HepG2 (cell line): Measurements from ENCODE around the gene PCSK7. TPM values are rescaled to one million over a fixed set of nuclear protein-coding genes. Genes with fewer than 3 reads are reported as not detected.

Experiments
- ATAC-seq: fragments of 200-7000 bp; cut with Tn5 transposase; 3 replicates; pipeline ENCODE4 v1.9.1; 2020; ENCODE audit warnings: mild to moderate bottlenecking, moderate library complexity
- Bru-seq: library from RNA; stranded (reverse); fragments of 400-500 nt; gene quantifications from one replicate; lab custom pipeline; 2021; lab: Mats Ljungman, UMichigan
- BruChase-seq, 2 experiments: library from RNA; stranded (reverse); fragments of 400-500 nt; gene quantifications; one replicate each; lab custom pipeline; 2021; lab: Mats Ljungman, UMichigan
- BruUV-seq: library from RNA; stranded (reverse); fragments of 400-500 nt; replicated peaks from 2 replicates; lab custom pipeline; 2021; lab: Mats Ljungman, UMichigan
- CTCF ChIA-PET: fragments of 300-600 bp; formaldehyde crosslinking; extraction: SDS; loops from one replicate; lab custom pipeline; 2021; ENCODE audit warnings: low total read pairs, inconsistent platforms, low intra/inter-chr PET ratio; lab: Yijun Ruan, JAX
- POLR2A ChIA-PET: fragments of 350-600 bp; sonication (Branson Sonifier 250); formaldehyde crosslinking; loops from one replicate; lab custom pipeline; 2020; ENCODE audit warnings: antibody characterized with exemption, inconsistent platforms; lab: Yijun Ruan, JAX
- DNase-seq: peaks from one replicate; pipeline ENCODE4 v3.0.0-alpha.2; 2015; ENCODE audit warnings: low spot score
- FAIRE-seq: peaks from 3 replicates; lab custom pipeline; 2011; peaks lifted over from hg19 to GRCh38; lab: Jason Lieb, UNC
- H2AFZ ChIP-seq: one replicate; pipeline ENCODE4 v1.6.1; 2011; ENCODE audit warnings: low read length, inconsistent platforms
- H3K27ac ChIP-seq: fragments of 300-600 bp; 3 replicates; pipeline ENCODE4 v1.8.0; 2011; ENCODE audit warnings: mixed run types, mild to moderate bottlenecking, mixed read lengths, low read length, inconsistent platforms; ENCODE audit not compliant: insufficient read depth; ENCODE audit errors: extremely low read length
- H3K27me3 ChIP-seq, 2 experiments: fragments of 200-600 bp in 1 of 2; 2 replicates in 1 of 2; 3 replicates in 1 of 2; pipeline versions ENCODE4 v1.6.0 to v1.8.0; 2011; ENCODE audit warnings: low read length in 2 of 2, mild to moderate bottlenecking in 2 of 2, moderate library complexity in 2 of 2, inconsistent platforms in 1 of 2; ENCODE audit not compliant: insufficient read depth in 2 of 2, control insufficient read depth in 1 of 2
- H3K36me3 ChIP-seq, 2 experiments: fragments of 200-600 bp in 1 of 2; replicated peaks in 1 of 2; 2 replicates in 1 of 2; 3 replicates in 1 of 2; pipeline versions ENCODE4 v1.5.1 to v1.8.0; 2011; ENCODE audit warnings: low read length in 2 of 2, inconsistent platforms in 1 of 2; ENCODE audit not compliant: insufficient read depth in 2 of 2, control insufficient read depth in 1 of 2
- H3K4me1 ChIP-seq: 2 replicates; pipeline ENCODE4 v1.5.1; 2012; ENCODE audit warnings: low read length, inconsistent platforms; ENCODE audit not compliant: insufficient read depth
- H3K4me2 ChIP-seq: 2 replicates; pipeline ENCODE4 v1.6.0; 2011; ENCODE audit warnings: low read depth, low read length, inconsistent platforms
- H3K4me3 ChIP-seq, 3 experiments: fragments of 200-600 bp in 1 of 3; sonication (generic), shearing (Covaris generic) in 1 of 3; replicated peaks in 1 of 3; 2 replicates each; pipeline ENCODE4 v1.5.1; 2011 to 2016; ENCODE audit warnings: low read length in 3 of 3, inconsistent platforms in 2 of 3, low read depth in 2 of 3, mild to moderate bottlenecking in 2 of 3, control low read depth in 1 of 3, mixed read lengths in 1 of 3; ENCODE audit not compliant: insufficient read depth in 1 of 3
- H3K79me2 ChIP-seq: one replicate; pipeline ENCODE4 v1.6.1; 2011; ENCODE audit warnings: low read length, inconsistent platforms; ENCODE audit not compliant: insufficient read depth
- H3K9ac ChIP-seq: 2 replicates; pipeline ENCODE4 v1.6.0; 2011; ENCODE audit warnings: mild to moderate bottlenecking, low read depth, low read length, inconsistent platforms; ENCODE audit not compliant: insufficient read depth
- H3K9me3 ChIP-seq: 2 replicates; pipeline ENCODE4 v1.5.1; 2012; ENCODE audit warnings: mild to moderate bottlenecking, low read length
- H4K20me1 ChIP-seq: 2 replicates; pipeline ENCODE4 v1.6.0; 2011; ENCODE audit warnings: inconsistent platforms, mild to moderate bottlenecking, low read length, moderate library complexity; ENCODE audit not compliant: insufficient read depth
- ZFX ChIP-seq: sonication (generic); formaldehyde crosslinking; IDR thresholded peaks from 2 replicates; pipeline ENCODE4 v1.4.0; 2020; ENCODE audit warnings: mild to moderate bottlenecking, low read depth, missing genetic modification reagents, moderate library complexity
- ZNF558 ChIP-seq: sonication (generic); formaldehyde crosslinking; IDR thresholded peaks from 2 replicates; pipeline ENCODE4 v1.9.0; 2022; ENCODE audit warnings: mild to moderate bottlenecking, missing genetic modification reagents, borderline replicate concordance
- ZNF761 ChIP-seq: sonication (generic); formaldehyde crosslinking; conservative IDR thresholded peaks from 2 replicates; pipeline ENCODE4 v1.4.0; 2020; ENCODE audit warnings: mild to moderate bottlenecking, missing genetic modification reagents
- WGBS: methylation state at CpG from one replicate; pipeline ENCODE4 v1.1.6; 2017; ENCODE audit warnings: low lambda C conversion rate; 5-methylcytosine and 5-hydroxymethylcytosine counted together
- in situ Hi-C: cut with HindIII; loops from 2 replicates; pipeline ENCODE4 v1.10.0; 2017; ENCODE audit warnings: low pct_unique_long_range_greater_than_20kb; ENCODE audit not compliant: extremely low pct_ligation_motif_present
- intact Hi-C: fragments of 100-400 bp; cut with micrococcal nuclease; formaldehyde crosslinking; loops from one replicate; pipeline ENCODE4 v1.10.0; 2022; ENCODE audit not compliant: unreplicated experiment
- long read RNA-seq, 2 experiments: library from RNA in 1 of 2; library from polyadenylated mRNA in 1 of 2; stranded (forward) in 1 of 2; unstranded in 1 of 2; transcript quantifications; one replicate each; pipeline ENCODE4 v2.0.0, GENCODE V29; 2019 to 2022
- polyA minus RNA-seq, 3 experiments: library from RNA; depleted of rRNA, polyadenylated mRNA; stranded (reverse); fragments of >200 nt; gene quantifications; 2 replicates each; pipeline ENCODE4 v1.2.3, GENCODE V29; 2011; ENCODE audit warnings: low replicate concordance in 1 of 3
- polyA plus RNA-seq, 8 experiments: library from polyadenylated mRNA; depleted of rRNA in 3 of 8; stranded (reverse) in 7 of 8; unstranded in 1 of 8; fragments of >200 nt; fragmentation: Illumina TruSeq in 4 of 8; extraction: Trizol in 4 of 8; gene quantifications; 2 replicates each; pipeline versions ENCODE4 v1.2.1 to v1.2.3, GENCODE V29; 2011 to 2016; ENCODE audit warnings: low read depth in 4 of 8, missing spikeins in 1 of 8, mixed read lengths in 1 of 8; ENCODE audit not compliant: insufficient read depth in 1 of 8
- total RNA-seq, 5 experiments: library from RNA; depleted of rRNA; stranded (reverse); fragments of >200 nt; fragmentation: Illumina TruSeq; extraction: Trizol; gene quantifications; 2 replicates each; pipeline ENCODE4 v1.2.3, GENCODE V29; 2016; ENCODE audit warnings: low read depth in 1 of 5
- TF ChIP-seq, protein P1 (sequence below): sonication (generic); formaldehyde crosslinking; IDR thresholded peaks from 2 replicates; pipeline ENCODE4 v1.4.0; 2020; ENCODE audit warnings: mild to moderate bottlenecking, missing genetic modification reagents
- TF ChIP-seq, protein P2 (sequence below): sonication (generic); formaldehyde crosslinking; IDR thresholded peaks from 2 replicates; pipeline ENCODE4 v1.4.0; 2020; ENCODE audit warnings: missing genetic modification reagents
- TF ChIP-seq, protein P3 (sequence below): sonication (generic); formaldehyde crosslinking; IDR thresholded peaks from 2 replicates; pipeline ENCODE4 v1.9.0; 2022; ENCODE audit warnings: missing genetic modification reagents, mild to moderate bottlenecking, borderline replicate concordance

Gene PCSK7, protein sequence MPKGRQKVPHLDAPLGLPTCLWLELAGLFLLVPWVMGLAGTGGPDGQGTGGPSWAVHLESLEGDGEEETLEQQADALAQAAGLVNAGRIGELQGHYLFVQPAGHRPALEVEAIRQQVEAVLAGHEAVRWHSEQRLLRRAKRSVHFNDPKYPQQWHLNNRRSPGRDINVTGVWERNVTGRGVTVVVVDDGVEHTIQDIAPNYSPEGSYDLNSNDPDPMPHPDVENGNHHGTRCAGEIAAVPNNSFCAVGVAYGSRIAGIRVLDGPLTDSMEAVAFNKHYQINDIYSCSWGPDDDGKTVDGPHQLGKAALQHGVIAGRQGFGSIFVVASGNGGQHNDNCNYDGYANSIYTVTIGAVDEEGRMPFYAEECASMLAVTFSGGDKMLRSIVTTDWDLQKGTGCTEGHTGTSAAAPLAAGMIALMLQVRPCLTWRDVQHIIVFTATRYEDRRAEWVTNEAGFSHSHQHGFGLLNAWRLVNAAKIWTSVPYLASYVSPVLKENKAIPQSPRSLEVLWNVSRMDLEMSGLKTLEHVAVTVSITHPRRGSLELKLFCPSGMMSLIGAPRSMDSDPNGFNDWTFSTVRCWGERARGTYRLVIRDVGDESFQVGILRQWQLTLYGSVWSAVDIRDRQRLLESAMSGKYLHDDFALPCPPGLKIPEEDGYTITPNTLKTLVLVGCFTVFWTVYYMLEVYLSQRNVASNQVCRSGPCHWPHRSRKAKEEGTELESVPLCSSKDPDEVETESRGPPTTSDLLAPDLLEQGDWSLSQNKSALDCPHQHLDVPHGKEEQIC
- total RNA-seq (2016; rRNA removed; fragmentation: Illumina TruSeq; extraction: Trizol), result 6.8 and 13.8 TPM in 2 replicates
- 7.8 and 8.9 TPM in 2 replicates for total RNA-seq (2016; cell fraction: cytosol; rRNA removed; fragmentation: Illumina TruSeq; extraction: Trizol; ENCODE audit: low read depth)
- 8.1 and 12.0 TPM in 2 replicates for total RNA-seq (2016; cell fraction: insoluble cytoplasmic fraction; rRNA removed; fragmentation: Illumina TruSeq; extraction: Trizol)
- 6.1 and 6.3 TPM in 2 replicates for total RNA-seq (2016; cell fraction: membrane; rRNA removed; fragmentation: Illumina TruSeq; extraction: Trizol)
- total RNA-seq (2016; cell fraction: nucleus; rRNA removed; fragmentation: Illumina TruSeq; extraction: Trizol), result 16.5 and 17.3 TPM in 2 replicates
- 13.4 and 14.4 TPM in 2 replicates for polyA plus RNA-seq (2011; rRNA removed)
- 6.8 and 10.0 TPM in 2 replicates for polyA plus RNA-seq (2011; cell fraction: cytosol; rRNA removed)
- polyA plus RNA-seq (2011; cell fraction: nucleus; rRNA removed), result 63.6 and 86.3 TPM in 2 replicates
- 4.8 and 7.7 TPM in 2 replicates for polyA plus RNA-seq (2012)
- polyA plus RNA-seq (2016; cell fraction: cytosol; fragmentation: Illumina TruSeq; extraction: Trizol; ENCODE audit: low read depth), result 1.6 and 1.8 TPM in 2 replicates
- polyA plus RNA-seq (2016; cell fraction: insoluble cytoplasmic fraction; fragmentation: Illumina TruSeq; extraction: Trizol; ENCODE audit: low read depth), result 7.1 and 8.6 TPM in 2 replicates
- polyA plus RNA-seq (2016; cell fraction: membrane; fragmentation: Illumina TruSeq; extraction: Trizol; ENCODE audit: low read depth), result 3.0 and 4.2 TPM in 2 replicates
- polyA plus RNA-seq (2016; cell fraction: nucleus; fragmentation: Illumina TruSeq; extraction: Trizol; ENCODE audit: insufficient read depth, low read depth), result 59.8 and 63.8 TPM in 2 replicates
- 16.5 and 37.7 TPM in 2 replicates for polyA minus RNA-seq (2011; rRNA and poly(A)+ RNA removed; ENCODE audit: low replicate concordance)
- 3.3 and 6.0 TPM in 2 replicates for polyA minus RNA-seq (2011; cell fraction: cytosol; rRNA and poly(A)+ RNA removed)
- polyA minus RNA-seq (2011; cell fraction: nucleus; rRNA and poly(A)+ RNA removed), result 13.0 and 13.4 TPM in 2 replicates
- Bru-seq, nascent RNA, result percentile 53 among the genes with signal in this experiment
- percentile 62 among the genes with signal in this experiment for BruChase-seq, experiment 1, labeled RNA remaining after a 6-hour chase
- percentile 60 among the genes with signal in this experiment for BruChase-seq, experiment 2, labeled RNA remaining after a 2-hour chase
- long read RNA-seq, experiment 1, full-length matches to known transcripts, result 1 of 8 reads
- long read RNA-seq, experiment 1, partial matches to known transcripts, result 3 of 8 reads
- long read RNA-seq, experiment 1, other reads (novel, unspliced or antisense), result 4 of 8 reads
- long read RNA-seq, experiment 2, full-length matches to known transcripts, result 3 of 13 reads
- long read RNA-seq, experiment 2, partial matches to known transcripts, result 2 of 13 reads
- long read RNA-seq, experiment 2, other reads (novel, unspliced or antisense), result 8 of 13 reads

DNA sequence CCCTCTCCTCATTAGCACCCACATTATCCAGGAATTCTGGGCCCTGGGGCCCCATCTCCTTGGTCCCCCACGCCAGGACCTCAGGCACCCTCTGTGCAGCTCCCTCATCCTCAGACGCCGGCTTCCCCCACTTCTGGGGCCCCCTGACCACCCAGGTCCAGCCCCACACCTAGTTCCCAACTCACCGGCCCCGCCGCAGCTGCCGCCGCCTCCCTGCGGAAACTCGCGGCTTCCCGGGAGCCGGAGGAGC lies at the start of gene PCSK7:
PCSK7 (minus strand) TSS at position 232 of the 250 bp plus-strand sequence. CDS start 2,229 bp downstream, outside the sequence.
- peaks cover 27% of the 10 kb centered on the region for H3K4me1 ChIP-seq
- peaks cover 3 to 6% of the 10 kb centered on the region in 2 experiments; a peak in 2 of 5 replicates for H3K36me3 ChIP-seq
- in situ Hi-C loops (loop anchor here (5.0 kb wide), 2 partner anchors 86 to 359 kb away; partner anchors contain the start of gene BACE1), intact Hi-C loops (loop anchor here (2.0 to 5.0 kb wide), 2 partner anchors 85 to 181 kb away; partner anchors contain the start of gene BACE1)
- ChIA-PET POLR2A (interaction anchor here (1.5 to 1.6 kb wide), 2 partner anchors 68 to 87 kb away, joined by 4 to 8 read pairs; no protein-coding TSS in a partner anchor), CTCF (interaction anchor here (1.1 to 2.3 kb wide), 2 partner anchors 51 to 85 kb away, joined by 7 to 11 read pairs; partner anchors contain the start of gene BACE1)
- ATAC-seq (peak; percentile 6; the same call in 1 of the 3 replicates), FAIRE-seq (no peak), DNase-seq (peak; percentile 44)
- H3K79me2 ChIP-seq, result peaks cover 10% of the 10 kb centered on the region
- WGBS, result no CpG with 5 or more reads among the region's 13 CpGs
- H3K27ac ChIP-seq, result peak within 1 kb of the TSS; percentile 57
- H2AFZ ChIP-seq, result peak within 1 kb of the TSS; percentile 95
- H3K9me3 ChIP-seq, result no peaks in the 10 kb centered on the region
- H4K20me1 ChIP-seq, result no peaks in the 10 kb centered on the region
- H3K4me3 ChIP-seq, result peak within 1 kb of the TSS; percentile 77 to 99 (median 99)
- no TSS peak for BruUV-seq
- peak within 1 kb of the TSS; percentile 80 for H3K9ac ChIP-seq
- H3K4me2 ChIP-seq, result peak within 1 kb of the TSS; percentile 99
- H3K27me3 ChIP-seq, result no peaks in the 10 kb centered on the region
- TF ChIP-seq, protein P1, sequence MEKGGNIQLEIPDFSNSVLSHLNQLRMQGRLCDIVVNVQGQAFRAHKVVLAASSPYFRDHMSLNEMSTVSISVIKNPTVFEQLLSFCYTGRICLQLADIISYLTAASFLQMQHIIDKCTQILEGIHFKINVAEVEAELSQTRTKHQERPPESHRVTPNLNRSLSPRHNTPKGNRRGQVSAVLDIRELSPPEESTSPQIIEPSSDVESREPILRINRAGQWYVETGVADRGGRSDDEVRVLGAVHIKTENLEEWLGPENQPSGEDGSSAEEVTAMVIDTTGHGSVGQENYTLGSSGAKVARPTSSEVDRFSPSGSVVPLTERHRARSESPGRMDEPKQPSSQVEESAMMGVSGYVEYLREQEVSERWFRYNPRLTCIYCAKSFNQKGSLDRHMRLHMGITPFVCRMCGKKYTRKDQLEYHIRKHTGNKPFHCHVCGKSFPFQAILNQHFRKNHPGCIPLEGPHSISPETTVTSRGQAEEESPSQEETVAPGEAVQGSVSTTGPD, result no peak
- TF ChIP-seq, protein P2, sequence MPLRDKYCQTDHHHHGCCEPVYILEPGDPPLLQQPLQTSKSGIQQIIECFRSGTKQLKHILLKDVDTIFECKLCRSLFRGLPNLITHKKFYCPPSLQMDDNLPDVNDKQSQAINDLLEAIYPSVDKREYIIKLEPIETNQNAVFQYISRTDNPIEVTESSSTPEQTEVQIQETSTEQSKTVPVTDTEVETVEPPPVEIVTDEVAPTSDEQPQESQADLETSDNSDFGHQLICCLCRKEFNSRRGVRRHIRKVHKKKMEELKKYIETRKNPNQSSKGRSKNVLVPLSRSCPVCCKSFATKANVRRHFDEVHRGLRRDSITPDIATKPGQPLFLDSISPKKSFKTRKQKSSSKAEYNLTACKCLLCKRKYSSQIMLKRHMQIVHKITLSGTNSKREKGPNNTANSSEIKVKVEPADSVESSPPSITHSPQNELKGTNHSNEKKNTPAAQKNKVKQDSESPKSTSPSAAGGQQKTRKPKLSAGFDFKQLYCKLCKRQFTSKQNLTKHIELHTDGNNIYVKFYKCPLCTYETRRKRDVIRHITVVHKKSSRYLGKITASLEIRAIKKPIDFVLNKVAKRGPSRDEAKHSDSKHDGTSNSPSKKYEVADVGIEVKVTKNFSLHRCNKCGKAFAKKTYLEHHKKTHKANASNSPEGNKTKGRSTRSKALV (CRISPR knock-in tag), result no peak
- no peak for TF ChIP-seq ZNF558
- TF ChIP-seq ZNF761 (CRISPR knock-in tag), result peak; percentile 43; the same call in 1 of the 2 replicates
- TF ChIP-seq ZFX (CRISPR knock-in tag), result peak; percentile 41; the same call in 1 of the 2 replicates
- TF ChIP-seq, protein P3, sequence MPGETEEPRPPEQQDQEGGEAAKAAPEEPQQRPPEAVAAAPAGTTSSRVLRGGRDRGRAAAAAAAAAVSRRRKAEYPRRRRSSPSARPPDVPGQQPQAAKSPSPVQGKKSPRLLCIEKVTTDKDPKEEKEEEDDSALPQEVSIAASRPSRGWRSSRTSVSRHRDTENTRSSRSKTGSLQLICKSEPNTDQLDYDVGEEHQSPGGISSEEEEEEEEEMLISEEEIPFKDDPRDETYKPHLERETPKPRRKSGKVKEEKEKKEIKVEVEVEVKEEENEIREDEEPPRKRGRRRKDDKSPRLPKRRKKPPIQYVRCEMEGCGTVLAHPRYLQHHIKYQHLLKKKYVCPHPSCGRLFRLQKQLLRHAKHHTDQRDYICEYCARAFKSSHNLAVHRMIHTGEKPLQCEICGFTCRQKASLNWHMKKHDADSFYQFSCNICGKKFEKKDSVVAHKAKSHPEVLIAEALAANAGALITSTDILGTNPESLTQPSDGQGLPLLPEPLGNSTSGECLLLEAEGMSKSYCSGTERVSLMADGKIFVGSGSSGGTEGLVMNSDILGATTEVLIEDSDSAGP (CRISPR knock-in tag), result 0 out of 2 replicates have a peak, but pooled peaks have one; percentile 21
